Fibroblast of villous mesenchyme (primary cell): ENCODE results near the gene CGN. TPM values are rescaled to one million over a fixed set of nuclear protein-coding genes. Genes with fewer than 3 reads are reported as not detected.

Experiments used
- DNase-seq: peaks from one replicate; pipeline ENCODE4 v3.0.0-alpha.2; 2010; ENCODE audit warnings: low read depth
- H3K4me3 ChIP-seq: 2 replicates; pipeline ENCODE4 v1.5.1; 2011; ENCODE audit warnings: low read depth, mild to moderate bottlenecking, low read length
- CTCF ChIP-seq: IDR thresholded peaks from 2 replicates; pipeline ENCODE4 v1.5.1; 2012; ENCODE audit warnings: low read depth, mild to moderate bottlenecking, low read length; ENCODE audit not compliant: insufficient read depth
- total RNA-seq: library from RNA; depleted of rRNA; stranded (reverse); fragments of >200 nt; gene quantifications from 2 replicates; pipeline ENCODE4 v1.2.3, GENCODE V29; 2012

Gene CGN
- total RNA-seq, 1 donor = not detected

- DNase-seq = no peak
- no peak for TF ChIP-seq CTCF
- no peak overlapping the region for H3K4me3 ChIP-seq
Measured at GRCh38 chr1:151545542-151545941, 34.4 kb downstream of the CGN start.

GRCh38 chr1:151546011-151546925 lies 35.1 kb downstream of the CGN start:
- H3K4me3 ChIP-seq = no peak overlapping the region
- peak; percentile 44 for DNase-seq
- TF ChIP-seq CTCF = no peak

GRCh38 chr1:151547119-151547899 lies 36.1 kb downstream of the CGN start:
- no peak overlapping the region for H3K4me3 ChIP-seq
- TF ChIP-seq CTCF = no peak
- DNase-seq = peak; percentile 88

- no peak for TF ChIP-seq CTCF
- no peak overlapping the region for H3K4me3 ChIP-seq
- no peak for DNase-seq
Measured at GRCh38 chr1:151547900-151548230, 36.7 kb downstream of the CGN start.

- no peak for DNase-seq
- H3K4me3 ChIP-seq = no peak overlapping the region
- TF ChIP-seq CTCF = no peak
Measured at GRCh38 chr1:151549199-151549598, 38.0 kb downstream of the CGN start.

GRCh38 chr1:151553659-151554058 lies 42.5 kb downstream of the CGN start:
- DNase-seq = peak; percentile 35
- H3K4me3 ChIP-seq = no peak overlapping the region
- no peak for TF ChIP-seq CTCF
